Measurements from ENCODE around the gene FOLH1.
"Not testable (repeated sequence)": the region's sequence is repeated elsewhere in the genome, so short reads cannot be mapped to it uniquely, and the experiment has no call there.

The FOLH1 gene

DNA sequence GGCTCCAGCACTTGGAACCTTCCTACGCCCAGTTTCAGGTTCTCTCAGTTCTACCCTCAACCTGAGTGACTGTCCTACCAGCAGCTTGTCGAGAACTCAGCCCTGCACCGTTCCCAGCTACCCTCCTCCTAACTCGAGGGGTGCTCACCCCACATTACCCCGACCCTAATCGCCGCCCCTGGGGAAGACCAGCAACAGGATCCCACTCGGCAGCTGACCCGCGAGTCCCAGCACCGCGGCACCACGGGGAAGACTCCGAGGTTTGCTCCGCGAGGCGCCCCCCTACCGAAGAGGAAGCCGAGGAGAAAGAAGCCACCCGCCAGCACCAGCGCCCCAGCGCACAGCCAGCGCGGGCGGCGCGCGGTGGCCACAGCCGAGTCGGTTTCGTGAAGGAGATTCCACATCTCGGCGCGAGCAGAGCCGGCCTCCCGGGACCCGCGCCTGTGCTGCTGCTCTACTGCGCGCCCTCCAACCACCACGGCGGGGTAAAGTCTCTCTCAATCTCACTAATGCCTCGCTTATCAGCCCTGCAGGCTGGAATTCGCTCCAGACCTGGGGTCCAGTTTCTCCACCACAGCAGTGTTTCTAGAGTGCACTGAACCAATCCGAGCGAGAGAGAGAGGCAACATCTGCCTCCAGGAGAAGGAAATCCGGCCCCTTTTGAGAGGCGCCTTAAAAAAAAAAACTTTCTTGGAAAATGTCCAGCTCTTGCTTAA lies at the start of gene FOLH1:
Gene FOLH1 (minus strand): TSS at position 597 of the 716 bp plus-strand sequence. CDS start 193 bp downstream, at position 404.
- peak; percentile 48 for DNase-seq
- in situ Hi-C loops (cut with MboI; ENCODE audit: low pct_unique_long_range_greater_than_20kb, low sequenced_read_pairs), result no loop called here

GRCh38 chr11:49255148-49255547 lies 46.7 kb upstream of the FOLH1 start:
- DNase-seq; in situ Hi-C loops (cut with MboI; ENCODE audit: low pct_unique_long_range_greater_than_20kb, low sequenced_read_pairs): not testable (repeated sequence)

DNA sequence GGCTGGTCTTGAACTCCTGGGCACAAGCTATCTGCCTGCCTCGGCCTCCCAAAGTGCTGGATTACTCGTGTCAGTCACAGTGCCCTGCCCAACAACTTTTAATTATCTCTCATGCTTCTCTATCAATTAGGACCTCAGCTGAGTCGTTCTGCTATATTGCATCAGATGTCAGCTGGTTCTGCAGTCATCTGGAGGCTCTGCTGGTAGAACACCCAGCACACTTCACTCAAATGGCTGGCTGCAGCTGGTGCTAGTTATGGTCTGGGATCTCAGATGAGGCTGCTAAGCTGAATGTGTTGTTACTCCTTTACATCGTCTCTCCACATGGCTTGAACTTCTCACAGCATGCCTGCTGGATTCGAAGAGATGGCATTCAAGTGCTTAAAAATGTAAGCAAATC lies 42.8 kb upstream of the FOLH1 start:
- in situ Hi-C loops (cut with MboI; ENCODE audit: low pct_unique_long_range_greater_than_20kb, low sequenced_read_pairs); DNase-seq: not testable (repeated sequence)

- in situ Hi-C loops (cut with MboI; ENCODE audit: low pct_unique_long_range_greater_than_20kb, low sequenced_read_pairs); DNase-seq: not testable (repeated sequence)
These were observed 42.2 kb upstream of the FOLH1 start for GRCh38 chr11:49250398-49251115.

DNA sequence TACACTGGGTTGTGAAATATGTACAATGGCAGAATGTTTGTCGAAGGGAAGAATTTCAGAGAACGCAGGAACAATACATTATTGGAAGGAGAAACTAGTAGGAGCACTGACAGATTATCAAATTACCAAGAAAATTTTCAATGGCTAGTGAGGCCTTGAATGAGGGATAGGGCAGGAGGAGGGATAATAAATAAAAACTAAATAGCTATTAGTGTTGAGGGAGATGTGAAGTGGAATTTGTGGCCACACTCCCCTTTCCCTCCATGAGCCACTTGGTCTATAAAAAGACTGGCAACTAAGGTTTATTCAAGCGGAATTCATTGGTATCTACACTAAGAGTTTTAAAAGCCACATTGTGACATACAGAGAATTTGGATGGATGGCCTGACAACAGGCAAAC lies 41.0 kb upstream of the FOLH1 start:
- DNase-seq; in situ Hi-C loops (cut with MboI; ENCODE audit: low pct_unique_long_range_greater_than_20kb, low sequenced_read_pairs): not testable (repeated sequence)

- in situ Hi-C loops (cut with MboI; ENCODE audit: low pct_unique_long_range_greater_than_20kb, low sequenced_read_pairs), result not testable (repeated sequence)
These were observed 25.3 kb upstream of the FOLH1 start for GRCh38 chr11:49233685-49234084.

GRCh38 chr11:49233019-49233418 lies 24.6 kb upstream of the FOLH1 start:
- in situ Hi-C loops (cut with MboI; ENCODE audit: low pct_unique_long_range_greater_than_20kb, low sequenced_read_pairs); DNase-seq: not testable (repeated sequence)

More at GRCh38 chr11:49233685-49234084, 25.3 kb upstream of the FOLH1 start:
- not testable (repeated sequence) for DNase-seq

DNA sequence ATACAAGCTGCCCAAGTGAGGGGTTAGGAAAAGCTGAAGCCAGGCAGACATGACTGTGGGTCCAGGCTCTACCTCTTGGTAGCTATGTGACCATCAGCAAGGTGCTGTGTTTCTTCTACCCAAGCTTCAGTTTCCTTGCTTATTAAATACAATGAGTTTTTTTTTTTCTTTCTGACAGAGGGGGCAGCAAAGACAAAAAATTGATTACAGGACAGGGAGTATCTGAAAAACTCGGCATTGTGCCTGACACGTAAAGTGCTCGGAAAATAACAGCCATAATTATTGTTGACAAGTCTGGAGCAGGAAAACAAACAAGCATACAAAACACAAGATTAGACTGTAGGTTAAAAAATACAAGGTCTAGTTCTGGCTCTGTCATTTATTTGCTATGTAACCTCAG lies 23.3 kb upstream of the FOLH1 start:
- DNase-seq; in situ Hi-C loops (cut with MboI; ENCODE audit: low pct_unique_long_range_greater_than_20kb, low sequenced_read_pairs): not testable (repeated sequence)

- in situ Hi-C loops (cut with MboI; ENCODE audit: low pct_unique_long_range_greater_than_20kb, low sequenced_read_pairs); DNase-seq: not testable (repeated sequence)
These were observed 22.1 kb upstream of the FOLH1 start for GRCh38 chr11:49230534-49230933.

DNA sequence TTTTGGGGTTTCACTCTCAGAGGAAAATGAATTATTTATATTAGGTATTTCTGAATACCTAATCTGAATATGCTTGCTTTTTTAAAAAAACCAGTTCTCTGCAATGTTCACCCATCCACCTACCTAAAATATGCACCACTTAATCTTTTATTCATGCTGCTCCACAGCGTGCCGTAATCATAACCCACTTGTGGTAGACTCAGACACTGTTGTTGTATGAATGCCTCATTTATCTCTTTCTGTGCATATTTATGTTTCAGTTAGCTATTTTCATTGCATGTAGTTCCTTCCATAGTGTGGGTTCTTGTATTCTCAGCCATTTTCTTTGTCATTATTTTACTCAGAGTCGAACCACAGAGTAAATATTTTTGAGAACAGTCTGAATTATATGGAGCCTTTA lies 21.6 kb upstream of the FOLH1 start:
- in situ Hi-C loops (cut with MboI; ENCODE audit: low pct_unique_long_range_greater_than_20kb, low sequenced_read_pairs); DNase-seq: not testable (repeated sequence)

DNA sequence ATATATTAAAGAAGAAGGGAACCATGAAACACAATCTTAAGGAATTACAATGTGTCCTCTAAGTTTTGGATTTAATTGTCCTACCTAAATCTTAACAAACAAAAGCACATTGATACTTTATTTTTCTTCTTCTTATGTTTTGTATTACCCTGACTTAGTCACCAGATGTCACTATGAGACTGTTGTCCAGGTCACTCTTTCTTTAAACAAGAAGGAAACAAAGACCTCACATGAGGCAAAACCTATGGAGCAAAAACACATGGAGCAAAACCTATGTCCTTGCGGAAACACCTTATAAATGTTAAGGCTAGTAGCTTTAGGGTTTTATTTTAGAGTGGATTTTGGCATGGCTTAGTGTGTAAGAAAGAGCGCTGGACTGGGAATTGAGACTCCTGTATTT lies 20.7 kb upstream of the FOLH1 start:
- DNase-seq; in situ Hi-C loops (cut with MboI; ENCODE audit: low pct_unique_long_range_greater_than_20kb, low sequenced_read_pairs): not testable (repeated sequence)

DNA sequence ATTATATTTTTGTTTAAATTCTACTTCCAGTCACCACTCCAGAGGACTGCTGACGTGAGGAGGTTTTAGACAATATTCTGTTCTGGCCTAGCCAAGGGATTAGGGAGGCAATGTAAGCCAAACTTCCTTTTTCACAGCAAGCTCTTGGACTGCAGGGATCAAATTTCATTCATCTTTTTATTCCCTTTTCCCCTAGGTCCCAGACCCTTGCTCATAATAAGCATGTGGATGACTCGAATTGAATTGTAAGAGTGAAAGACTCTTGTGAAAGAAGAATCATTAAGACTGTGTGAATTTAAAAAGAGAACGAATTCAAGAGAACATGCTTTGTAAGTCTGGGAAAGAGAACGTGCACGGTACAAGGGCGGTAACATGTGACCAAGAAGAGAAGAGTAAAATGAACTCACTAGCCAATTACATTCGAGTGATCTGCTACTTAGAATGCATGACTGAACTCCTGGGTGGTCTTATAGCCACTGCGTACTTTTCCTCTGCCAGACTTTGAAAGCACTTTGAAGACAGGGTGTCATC lies 16.9 kb upstream of the FOLH1 start:
- in situ Hi-C loops (cut with MboI; ENCODE audit: low pct_unique_long_range_greater_than_20kb, low sequenced_read_pairs); DNase-seq: not testable (repeated sequence)

GRCh38 chr11:49221112-49221511 lies 12.7 kb upstream of the FOLH1 start:
- DNase-seq, result no peak

GRCh38 chr11:49213026-49213560 lies 4.7 kb upstream of the FOLH1 start:
- DNase-seq, result no peak
- in situ Hi-C loops (cut with MboI; ENCODE audit: low pct_unique_long_range_greater_than_20kb, low sequenced_read_pairs), result no loop called here

More at GRCh38 chr11:49221112-49221511, 12.7 kb upstream of the FOLH1 start:
- in situ Hi-C loops (cut with MboI; ENCODE audit: low pct_unique_long_range_greater_than_20kb, low sequenced_read_pairs), result no loop called here

GRCh38 chr11:49206999-49207398 lies 1.4 kb downstream of the FOLH1 start:
- DNase-seq; in situ Hi-C loops (cut with MboI; ENCODE audit: low pct_unique_long_range_greater_than_20kb, low sequenced_read_pairs): not testable (repeated sequence)

DNA sequence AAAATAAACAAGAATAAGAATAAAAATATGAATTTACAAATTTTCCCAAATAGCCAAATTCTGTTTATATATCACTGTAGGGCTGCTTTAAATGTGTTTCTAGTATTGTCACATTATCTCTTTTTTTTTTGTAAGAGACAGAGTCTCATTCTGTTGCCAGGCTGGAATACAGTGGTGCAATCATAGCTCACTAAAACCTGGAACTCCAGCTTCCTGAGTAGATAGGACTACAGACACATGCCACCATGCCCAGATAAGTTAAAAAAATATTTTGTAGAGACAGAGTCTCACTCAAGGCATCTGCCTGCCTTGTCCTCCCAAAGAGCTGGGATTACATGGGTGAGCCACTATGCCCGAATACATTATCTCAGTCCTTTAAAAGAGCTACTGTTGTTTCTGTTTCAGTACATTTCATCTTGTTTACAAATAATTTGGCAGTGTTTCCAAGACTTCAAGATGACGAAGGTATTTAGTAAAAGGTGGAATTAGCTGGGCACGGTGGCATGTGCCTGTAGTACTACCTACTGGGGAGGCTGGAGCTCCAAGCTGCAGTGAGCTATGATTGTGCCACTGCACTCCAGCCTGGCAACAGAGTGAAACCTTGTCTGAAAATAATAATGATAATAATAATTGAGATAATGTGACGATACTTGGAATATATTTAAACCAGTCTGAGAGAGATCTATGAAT lies 6.0 kb downstream of the FOLH1 start:
- in situ Hi-C loops (cut with MboI; ENCODE audit: low pct_unique_long_range_greater_than_20kb, low sequenced_read_pairs), result no loop called here
- DNase-seq, result no peak

DNA sequence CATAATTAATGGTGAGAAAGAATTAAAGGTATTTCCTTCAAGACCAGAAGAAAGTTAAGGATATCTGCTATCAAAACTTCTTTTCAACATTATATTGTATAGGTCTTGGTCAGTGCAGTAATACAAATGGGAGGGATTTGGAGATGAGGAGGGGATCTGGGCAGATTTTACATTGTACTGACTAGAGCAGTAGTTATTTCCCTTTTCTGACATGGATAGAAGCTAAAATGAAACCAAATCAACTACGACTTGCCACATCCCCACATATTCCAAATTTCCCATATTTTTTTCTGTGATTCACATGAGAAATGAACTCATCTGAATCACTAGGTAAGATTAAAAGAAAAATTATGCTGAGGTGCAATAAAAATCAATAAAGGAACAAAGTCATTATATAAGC lies 11.6 kb downstream of the FOLH1 start:
- DNase-seq; in situ Hi-C loops (cut with MboI; ENCODE audit: low pct_unique_long_range_greater_than_20kb, low sequenced_read_pairs): not testable (repeated sequence)

DNA sequence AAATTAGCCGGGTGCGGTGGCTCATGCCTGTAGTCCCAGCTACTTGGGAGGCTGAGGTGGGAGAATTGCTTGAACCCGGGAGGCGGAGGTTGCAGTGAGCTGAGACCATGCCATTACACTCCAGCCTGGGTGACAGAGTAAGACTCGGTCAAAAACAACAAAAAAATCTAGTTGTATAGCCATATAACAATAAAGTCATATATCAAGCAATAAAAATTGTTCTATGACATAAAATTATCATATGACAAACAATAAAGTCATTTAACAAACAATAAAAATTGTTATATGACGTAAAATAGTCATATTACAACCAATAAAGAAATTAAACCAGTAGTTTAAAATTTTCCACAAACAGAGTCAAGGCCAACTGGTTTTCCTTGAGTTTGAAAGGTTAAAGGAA lies 12.4 kb downstream of the FOLH1 start:
- in situ Hi-C loops (cut with MboI; ENCODE audit: low pct_unique_long_range_greater_than_20kb, low sequenced_read_pairs); DNase-seq: not testable (repeated sequence)

GRCh38 chr11:49190287-49190686 lies 18.1 kb downstream of the FOLH1 start:
- in situ Hi-C loops (cut with MboI; ENCODE audit: low pct_unique_long_range_greater_than_20kb, low sequenced_read_pairs); DNase-seq: not testable (repeated sequence)

All from KBM-7 (cell line).